ENCODE data around the gene THOC5.
"Not testable (repeated sequence)": the region's sequence is repeated elsewhere in the genome, so short reads cannot be mapped to it uniquely, and the experiment has no call there.

Gene THOC5

DNA sequence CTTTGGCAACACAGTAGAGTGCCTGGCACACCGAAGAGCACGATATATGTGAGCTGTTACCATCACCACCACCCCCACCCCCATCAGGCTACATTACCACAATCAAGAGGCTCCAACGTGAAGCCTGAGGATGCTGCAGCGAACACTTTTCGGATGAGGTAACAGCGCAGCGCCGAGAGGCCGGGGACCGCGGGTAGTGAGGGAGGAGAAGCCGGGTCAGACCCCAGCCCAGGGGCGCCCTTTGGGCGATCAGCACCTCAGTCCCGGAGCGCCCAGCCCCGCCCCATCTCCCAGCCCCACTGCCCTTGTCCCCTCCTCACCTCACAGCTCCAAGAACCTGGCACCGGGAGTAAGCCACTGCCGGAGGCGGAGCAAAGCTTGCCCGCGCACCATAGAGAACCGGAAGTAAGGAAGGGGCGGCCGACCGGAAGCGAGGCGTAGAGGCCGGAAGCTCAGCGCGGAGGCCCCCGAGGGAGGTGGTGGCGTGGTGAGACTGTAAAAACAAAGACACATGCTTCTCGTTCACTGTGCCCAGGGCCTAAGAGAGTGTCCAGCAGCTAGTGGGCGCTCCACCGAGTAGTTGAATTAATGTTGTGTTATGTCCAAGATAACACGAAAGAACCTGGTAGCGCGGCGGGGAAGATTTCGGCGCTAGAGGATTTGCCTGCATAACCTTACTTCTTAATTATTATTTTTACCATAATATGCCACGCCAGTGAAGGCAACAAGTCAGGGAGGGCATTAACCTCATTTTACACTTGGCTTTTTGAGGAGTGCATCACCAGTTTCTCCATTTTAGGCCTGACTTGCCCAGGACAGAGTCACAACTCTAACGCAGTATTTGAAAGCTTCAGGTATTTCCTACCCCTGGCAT, at the start of gene THOC5:
Gene THOC5 (minus strand): TSS at position 407 of the 874 bp plus-strand sequence. CDS start 4,610 bp downstream, outside the sequence.
- DNase-seq (ENCODE audit: low read depth) = peak; percentile 78

DNA sequence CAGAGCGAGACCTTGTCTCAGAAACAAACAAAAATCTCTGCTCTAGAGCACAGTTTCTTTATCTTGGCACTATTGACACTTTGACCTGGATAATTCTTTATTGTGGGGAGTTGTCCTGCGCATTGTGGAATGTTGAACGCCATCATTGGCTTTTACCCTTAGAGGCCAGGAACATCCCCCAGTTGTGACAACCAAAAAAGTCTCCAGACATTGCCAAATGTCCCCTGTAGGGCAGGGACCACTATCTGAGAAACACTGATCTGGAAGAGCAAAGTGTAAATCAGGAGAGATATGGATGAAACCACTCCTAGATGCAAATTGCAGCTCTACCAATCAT, 45.1 kb upstream of the THOC5 start:
- DNase-seq (ENCODE audit: low read depth) = no peak

DNA sequence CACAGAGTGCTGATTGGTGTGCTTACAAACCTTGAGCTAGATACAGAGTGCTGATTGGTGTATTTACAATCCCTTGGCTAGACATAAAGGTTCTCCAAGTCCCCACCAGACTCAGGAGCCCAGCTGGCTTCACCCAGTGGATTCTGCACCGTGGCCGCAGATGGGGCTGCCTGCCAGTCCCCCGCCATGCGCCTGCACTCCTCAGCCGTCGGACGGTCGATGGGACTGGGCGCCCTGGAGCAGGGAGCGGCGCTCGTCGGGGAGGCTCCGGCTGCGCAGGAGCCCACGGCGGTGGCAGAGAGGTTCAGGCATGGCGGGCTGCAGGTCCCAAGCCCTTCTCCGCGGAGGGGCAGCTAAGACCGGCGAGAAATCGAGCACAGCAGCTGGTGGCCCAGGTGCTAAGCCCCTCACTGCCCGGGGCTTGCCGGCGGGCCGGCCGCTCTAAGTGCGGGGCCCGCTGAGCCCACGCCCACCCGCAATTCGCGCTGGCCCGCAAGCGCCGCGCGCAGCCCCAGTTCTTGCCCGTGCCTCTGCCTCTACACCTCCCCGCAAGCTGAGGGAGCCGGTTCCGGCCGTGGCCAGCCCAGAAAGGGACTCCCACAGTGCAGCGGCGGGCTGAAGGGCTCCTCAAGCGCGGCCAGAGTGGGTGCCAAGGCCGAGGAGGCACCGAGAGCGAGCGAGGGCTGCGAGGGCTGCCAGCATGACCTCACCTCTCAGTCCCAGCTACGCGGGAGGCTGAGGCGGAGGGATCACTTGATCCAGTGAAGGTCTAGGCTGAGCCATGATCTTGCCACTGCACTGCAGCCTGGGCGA, 44.5 kb upstream of the THOC5 start:
- DNase-seq (ENCODE audit: low read depth) = not testable (repeated sequence)

DNA sequence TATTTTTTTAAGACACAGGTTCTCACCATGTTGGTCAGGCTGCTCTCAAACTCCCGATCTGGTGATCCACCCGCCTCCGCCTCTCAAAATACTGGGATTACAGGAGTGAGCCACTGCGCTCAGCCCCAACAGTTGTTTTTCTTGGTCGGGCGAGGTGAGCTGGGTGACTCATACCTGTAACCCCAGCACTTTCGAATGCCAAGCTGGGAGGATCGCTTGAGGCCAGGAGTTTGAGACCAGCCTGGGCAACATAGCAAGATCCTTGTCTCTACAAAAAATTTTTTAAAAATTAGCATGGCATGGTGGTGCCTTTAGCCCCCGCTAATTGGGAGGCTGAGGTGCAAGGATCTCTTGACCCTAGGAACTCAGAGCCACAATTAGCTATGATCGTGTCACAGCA, 42.9 kb upstream of the THOC5 start:
- DNase-seq (ENCODE audit: low read depth) = no peak

DNA sequence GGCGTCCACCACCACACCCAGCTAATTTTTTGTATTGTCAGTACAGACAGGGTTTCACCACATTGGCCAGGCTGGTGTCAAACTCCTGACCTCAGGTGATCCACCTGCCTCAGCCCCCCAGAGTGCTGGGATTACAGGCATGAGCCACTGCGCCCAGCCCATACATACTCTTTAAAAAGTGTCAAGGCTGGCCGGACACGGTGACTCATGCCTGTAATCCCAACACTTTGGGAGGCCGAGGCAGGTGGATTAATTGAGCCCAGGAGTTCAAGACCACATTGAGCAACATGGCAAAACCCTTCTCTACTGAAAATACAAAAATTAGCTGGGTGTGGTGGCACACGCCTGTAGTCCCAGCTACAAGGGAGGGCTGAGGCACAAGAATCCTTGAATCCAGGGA, 40.9 kb upstream of the THOC5 start:
- DNase-seq (ENCODE audit: low read depth) = not testable (repeated sequence)

DNA sequence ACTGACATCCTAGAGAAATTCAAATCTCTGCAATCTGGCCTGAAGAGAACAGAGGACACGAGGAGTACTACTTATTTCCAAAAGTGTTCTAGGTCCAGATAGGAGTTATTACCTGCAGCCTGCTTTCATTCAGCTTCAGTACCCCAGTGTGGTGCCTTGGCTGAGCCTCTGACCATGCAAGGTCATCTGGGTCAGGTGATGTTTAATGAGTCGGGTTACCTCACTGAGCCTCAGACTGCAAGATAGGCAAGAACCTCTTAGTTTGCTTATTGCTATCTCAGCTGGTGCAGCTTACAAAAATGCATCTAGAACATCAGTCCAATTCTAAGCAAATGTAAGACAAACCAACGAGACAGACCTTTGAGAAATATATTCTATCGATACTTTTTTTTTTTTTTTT, 40.4 kb upstream of the THOC5 start:
- no peak for DNase-seq (ENCODE audit: low read depth)

DNA sequence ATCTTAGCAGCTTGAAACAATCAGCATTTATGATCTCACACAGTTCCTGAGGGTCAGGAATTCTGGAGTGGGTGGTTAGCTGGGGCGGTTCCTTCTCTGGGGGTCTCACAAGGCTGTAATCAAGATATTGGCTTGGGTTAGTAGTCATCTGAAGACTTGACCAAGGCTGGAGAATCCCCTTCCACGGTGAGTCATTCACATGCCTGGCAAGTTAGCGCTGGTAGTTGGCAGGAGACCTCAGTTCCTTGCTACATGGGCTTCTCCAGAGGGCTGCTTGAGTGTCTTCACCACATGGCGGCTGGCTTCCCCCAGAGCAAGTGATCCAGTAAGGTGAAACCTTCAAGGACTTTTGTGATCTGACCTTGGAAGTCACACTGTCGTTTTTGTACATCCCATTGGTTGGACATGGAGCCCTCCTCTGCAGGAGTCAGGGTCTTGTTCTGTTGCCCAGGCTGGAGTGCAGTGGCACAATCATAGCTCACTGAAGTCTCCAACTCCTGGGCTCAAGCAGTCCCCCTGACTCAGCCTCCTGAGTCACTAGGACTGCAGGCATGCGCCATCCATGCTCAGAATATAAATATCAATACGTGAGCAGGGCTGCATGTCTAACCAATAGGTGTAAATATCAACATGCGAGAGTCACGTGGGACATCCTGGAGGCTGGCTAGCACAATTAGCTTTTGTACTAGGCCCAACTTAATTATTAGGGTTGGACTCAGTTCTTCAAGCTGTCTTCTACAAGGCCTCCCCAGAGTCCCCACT, 34.6 kb upstream of the THOC5 start:
- DNase-seq (ENCODE audit: low read depth) = no peak

DNA sequence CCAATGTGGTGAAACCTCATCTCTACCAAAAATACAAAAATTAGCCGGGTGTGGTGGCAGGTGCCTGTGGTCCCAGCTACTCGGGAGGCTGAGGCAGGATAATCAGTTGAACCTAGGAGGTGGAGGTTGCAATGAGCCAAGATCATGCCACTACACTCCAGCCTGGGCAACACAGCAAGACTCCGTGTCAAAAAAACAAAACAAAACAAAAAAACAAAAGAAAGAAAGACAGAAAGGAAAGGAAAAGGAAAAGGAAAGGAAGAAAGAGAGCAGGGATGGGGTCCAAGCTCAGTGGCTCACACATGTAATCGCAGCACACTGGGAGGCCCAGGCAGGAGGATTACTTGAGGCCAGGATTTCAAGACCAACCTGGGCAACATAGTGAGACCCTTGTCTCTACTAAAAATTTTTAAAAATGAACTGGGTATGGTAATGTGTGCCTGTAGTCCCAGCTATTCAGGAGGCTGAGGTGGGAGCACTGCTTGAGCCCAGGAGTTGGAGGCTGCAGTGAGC, 32.7 kb upstream of the THOC5 start:
- not testable (repeated sequence) for DNase-seq (ENCODE audit: low read depth)

DNA sequence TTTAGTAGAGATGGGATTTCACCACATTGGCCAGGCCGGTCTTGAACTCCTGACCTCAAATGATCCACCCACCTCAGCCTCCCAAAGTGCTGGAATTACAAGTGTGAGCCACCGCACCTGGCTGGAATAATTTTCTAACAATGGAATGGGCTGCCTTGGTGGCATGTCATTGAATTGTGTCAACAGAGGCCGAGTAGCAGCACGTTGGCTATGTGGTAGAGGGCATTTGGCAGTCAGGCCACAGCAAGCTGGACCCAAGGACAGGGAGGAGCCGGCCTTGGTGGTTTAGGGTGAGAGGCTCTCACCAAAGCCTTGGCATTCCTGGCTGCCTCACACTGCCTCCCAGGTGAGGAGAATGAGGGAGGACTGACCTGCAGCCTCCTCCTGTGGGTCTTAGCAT, 31.4 kb upstream of the THOC5 start:
- DNase-seq (ENCODE audit: low read depth) = no peak

DNA sequence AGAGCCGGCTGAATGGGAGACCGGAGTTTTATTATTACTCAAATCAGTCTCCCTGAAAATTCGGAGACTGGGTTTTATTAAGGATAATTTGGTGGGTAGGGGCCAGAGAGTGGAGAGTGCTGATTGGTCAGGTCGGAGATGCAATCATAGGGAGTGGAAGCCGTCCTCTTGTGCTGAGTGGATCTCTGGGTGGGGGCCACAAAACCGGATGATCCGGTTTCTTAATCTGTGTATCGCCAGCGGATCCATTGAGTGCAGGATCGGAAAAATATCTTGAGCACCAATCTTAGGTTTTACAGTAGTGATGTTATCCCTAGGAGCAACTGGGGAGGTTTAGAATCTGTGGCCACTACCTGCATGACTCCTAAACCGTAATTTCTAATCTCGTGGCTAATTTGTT, 28.2 kb upstream of the THOC5 start:
- DNase-seq (ENCODE audit: low read depth) = no peak

DNA sequence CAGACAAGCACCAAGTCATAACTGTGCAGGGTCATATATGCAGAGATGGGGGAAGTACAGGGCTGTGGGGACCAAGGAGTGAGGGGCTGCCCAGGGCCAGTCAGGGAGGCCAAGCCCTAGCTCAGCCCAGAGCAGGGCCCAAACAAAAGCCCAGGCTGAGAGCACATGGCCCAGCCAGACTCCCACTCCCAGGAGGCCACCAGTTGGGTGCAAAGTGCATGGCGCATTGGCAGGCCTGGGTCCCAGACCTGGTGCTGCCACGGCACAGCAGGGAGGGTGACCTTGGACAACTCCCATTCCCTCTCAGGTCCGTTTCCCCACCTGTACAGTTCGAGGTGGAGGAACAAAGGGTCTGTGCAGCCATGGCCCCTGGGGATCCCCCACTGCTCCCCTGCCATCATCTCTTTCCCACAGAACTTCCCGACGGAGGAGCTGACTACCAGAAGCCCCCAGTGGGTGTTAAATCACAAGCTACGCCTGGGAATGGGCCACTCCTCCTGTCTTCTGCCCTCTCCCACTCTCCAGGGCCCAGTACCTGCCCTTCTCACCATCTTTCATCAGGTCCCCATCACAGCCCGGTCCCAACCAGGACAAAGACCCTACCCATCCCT, 26.7 kb upstream of the THOC5 start:
- no peak for DNase-seq (ENCODE audit: low read depth)

DNA sequence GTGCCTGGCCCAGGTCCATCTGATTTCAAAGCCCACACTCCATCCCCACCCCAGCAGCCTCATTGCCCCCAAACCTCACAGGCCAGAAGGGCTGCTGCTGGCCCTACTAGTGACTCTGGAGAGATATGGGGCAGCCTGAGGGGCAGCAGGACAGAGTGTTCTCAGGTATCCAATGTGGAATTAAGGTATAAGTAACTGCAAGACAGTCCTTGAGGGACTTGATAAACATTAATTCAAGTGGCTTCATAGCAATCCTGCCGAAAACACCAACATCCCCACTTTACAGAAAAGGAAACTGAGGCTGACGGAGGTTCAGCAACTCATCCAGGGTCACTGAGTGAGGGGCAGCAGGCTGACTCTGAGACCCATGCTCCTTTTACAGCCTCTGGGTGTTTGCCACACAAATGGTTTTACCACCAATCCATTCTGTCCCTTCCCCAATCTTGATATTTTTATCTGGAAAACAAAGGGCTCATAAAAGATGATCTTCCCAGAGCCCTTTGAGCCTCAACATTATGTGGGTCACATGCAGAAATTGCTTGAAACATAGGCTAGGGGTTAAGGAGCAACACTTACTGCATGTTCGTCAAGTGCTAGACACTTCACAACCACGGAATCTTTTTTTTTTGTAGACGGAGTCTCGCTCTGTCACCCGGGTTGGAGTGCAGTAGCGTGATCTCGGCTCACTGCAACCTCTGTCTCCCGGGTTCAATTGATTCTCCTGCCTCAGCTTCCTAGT, 25.1 kb upstream of the THOC5 start:
- DNase-seq (ENCODE audit: low read depth) = no peak

DNA sequence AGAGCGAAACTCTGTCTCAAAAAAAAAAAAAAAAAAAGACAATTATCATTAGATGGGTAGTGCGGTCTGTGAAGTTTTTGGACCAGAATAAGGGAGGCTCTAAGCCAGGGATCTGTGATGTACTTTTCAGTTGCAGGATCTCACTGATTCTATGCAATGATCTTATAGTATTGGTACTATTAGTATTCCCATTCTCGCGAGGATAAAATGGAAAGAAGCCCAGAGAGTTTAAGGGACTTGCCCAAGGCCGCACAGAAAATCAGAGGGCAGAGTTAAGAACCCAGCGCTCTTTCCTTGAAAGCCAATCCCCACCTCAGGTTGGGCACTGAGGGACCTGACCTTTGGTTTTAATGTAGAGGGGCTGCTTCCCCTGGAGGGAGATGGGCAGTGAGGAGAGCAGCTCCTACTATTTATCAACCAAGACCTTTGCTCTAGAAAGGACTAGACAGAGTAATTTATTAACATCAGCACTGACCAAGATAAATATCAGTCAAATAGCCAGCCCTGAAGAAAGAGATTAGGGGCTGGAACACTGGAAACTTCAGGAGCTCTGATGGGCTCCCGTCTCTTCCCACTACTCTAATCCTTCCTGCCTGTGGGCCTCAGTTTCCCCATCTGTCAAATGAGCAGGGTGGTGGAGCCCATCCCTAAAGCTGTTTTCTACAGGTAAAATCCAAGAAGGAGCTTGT, 21.3 kb upstream of the THOC5 start:
- DNase-seq (ENCODE audit: low read depth) = no peak

DNA sequence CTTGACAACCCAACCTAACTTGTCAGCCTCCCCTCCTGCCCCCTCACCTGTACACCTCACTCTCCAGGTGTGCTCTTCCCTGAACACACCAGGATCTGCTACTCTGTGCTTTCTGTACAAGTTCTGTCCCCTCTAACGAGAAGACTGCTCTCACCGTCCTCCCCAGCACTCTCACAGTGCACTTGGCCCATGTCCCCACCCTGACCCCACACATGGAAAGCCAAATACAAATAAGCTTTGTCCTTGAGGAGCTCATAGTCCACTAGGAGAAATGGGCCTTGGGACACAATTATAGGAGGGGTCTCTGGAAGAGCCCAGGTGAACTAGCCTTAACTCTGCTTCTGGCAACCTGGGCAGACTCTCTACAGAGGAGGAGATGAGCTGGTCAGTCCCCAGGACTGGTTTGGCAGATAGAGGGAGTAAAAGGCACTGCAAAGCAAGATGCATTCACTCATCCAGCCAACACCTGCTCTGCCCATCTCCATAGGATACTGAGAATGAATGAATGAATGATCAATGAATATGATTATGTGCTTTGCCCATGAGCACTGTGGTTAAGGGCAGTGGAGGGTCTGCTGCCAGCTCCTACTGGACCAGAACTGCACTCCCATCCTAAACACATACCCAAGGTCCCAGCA, 17.5 kb upstream of the THOC5 start:
- no peak for DNase-seq (ENCODE audit: low read depth)

DNA sequence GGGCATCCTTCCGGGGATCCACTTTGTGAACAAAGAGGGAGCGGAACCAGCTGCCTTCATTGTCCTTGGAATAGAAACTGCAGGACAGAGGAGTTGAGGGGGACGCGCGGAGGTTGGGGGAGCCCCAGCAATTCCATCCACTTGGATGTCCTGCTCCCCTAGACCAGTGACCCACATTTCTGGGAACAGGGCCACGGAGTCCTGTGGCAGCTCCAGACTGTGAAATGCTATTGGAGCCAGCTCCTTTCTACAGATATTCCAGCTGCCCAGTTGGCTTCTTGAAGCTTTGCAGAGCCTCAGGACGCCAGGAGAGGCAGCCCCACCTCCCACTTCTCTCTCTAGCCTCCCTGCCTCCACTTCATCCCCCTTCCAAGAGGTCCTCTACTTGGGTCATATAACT, 16.9 kb upstream of the THOC5 start:
- no peak for DNase-seq (ENCODE audit: low read depth)

DNA sequence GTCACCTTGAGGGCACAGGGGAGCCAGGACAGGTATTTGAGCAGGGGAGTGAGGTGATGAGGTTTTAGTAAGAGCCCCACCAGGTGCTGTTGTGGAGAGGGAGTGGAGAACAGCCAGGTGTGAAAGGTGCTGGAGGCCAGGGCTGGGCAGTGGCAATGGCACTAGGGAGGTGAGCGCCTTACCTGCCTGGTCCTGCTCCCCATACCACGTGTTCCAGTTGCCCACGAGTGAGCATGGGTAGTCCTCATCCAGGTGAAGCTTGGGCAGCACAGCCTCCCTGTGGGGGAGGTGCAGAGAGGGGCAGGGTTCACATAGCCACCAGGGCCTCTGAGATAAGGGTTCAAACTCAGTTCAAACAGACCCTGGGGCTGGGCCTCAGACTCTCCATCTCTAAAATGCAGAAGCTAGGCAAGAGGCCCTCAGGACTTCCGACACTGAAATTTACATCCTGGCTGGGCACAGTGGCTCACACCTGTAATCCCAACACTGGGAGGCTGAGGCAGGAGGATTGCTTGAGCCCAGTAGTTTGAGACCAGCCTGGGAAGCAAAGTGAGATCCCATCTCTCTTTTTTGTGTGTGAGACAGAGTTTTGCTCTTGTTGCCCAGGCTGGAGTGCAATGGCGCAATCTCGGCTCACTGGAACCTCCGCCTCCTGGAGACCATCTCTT, 15.6 kb upstream of the THOC5 start:
- DNase-seq (ENCODE audit: low read depth) = no peak

DNA sequence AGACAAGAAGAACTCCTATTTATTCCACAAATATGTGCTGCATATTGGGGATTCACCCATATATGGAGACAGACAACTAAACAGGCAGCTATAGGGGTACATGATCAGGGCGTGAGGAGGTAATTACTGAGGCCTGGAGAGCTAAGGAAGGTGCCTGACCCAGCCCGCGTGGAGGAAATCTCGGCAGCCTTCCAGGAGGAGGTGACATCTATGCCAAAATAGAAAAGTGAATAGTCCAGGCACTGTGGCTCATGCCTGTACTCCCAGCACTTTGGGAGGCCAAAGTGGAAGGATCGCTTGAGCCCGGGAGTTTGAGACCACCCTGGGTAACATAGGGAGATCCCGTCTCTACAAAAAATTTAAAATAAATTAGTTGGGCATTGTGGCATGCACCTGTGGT, 13.8 kb upstream of the THOC5 start:
- DNase-seq (ENCODE audit: low read depth) = no peak

DNA sequence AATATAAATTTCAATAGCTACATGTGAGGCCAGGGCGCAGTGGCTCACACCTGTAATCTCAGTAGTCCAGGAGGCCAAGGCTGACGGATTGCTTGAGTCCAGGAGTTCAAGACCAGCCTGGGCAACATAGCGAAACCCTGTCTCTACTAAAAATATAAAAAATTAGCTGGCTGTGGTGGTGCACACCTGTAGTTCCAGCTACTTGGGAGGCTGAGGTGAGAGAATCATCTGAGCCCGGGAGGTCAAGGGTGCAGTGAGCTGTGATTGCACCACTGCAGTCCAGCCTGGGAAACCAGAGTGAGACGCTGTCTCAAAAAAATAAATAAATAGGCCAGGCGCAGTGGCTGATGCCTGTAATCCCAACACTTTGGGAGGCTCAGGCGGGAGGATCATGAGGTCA, 13.0 kb upstream of the THOC5 start:
- DNase-seq (ENCODE audit: low read depth) = not testable (repeated sequence)

DNA sequence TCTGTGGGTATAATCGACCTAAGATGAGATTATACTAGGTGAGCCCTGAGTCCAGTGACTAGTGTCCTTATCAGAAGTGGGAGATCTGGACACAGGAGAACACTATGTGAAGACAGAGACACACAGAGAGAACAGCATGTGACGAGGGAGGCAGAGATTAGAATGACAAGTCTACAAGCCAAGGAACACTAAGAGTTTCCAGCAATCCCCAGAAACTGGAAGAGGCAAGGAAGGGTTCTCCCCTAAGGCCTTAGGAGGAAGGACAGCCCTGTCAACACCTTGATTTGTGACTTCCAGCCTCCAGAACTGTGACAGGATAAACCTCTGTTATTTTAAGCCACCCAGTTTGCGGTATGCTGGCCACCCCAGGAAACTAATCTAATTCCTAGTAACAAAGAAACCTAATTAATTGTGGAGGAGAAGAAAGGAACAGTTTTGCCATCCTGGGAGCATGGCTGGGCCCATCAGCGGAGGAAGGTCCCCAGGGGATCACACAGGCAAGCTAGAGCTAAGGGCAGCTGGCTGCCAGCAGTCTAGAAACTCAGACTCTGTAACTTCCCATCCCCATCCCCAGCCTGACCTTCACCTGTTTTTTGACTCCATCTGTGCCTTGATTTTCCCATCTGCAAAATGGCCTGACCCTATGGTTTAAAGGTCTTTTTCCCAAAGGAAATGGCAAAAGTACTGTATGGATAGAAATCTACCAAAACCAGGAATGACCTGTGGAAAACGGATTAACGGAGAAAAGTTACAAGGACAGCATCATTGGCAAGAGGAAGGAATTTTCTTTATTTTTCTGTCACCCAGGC, 10.3 kb upstream of the THOC5 start:
- no peak for DNase-seq (ENCODE audit: low read depth)

Measured in stimulated activated CD8-positive, alpha-beta memory T cell treated with anti-CD3 and anti-CD28 coated beads, Interleukin-15, amount 100 ng/mL, for 24 hours (primary cell).